Measurements from ENCODE around the gene FDXR. TPM values are rescaled to one million over a fixed set of nuclear protein-coding genes. Genes with fewer than 3 reads are reported as not detected.
"Not testable (repeated sequence)": the region's sequence is repeated elsewhere in the genome, so short reads cannot be mapped to it uniquely, and the experiment has no call there.

FDXR gene
- 99.8 and 108 TPM in 2 replicates for total RNA-seq (2014; rRNA removed; shearing (Covaris generic); ENCODE audit: low replicate concordance)

- DNase-seq (ENCODE audit: low read depth): no peak
- in situ Hi-C loops (cut with HindIII; ENCODE audit: low pct_unique_long_range_greater_than_20kb, low sequenced_read_pairs): no loop called here
Observed at GRCh38 chr17:74872313-74873036, at the start of gene FDXR. Gene FDXR, minus strand, starts transcription at chr17:74872994. Its CDS starts 50 bp downstream, at chr17:74872944.

GRCh38 chr17:74922172-74922571 lies 49.4 kb upstream of the FDXR start:
- in situ Hi-C loops (cut with HindIII; ENCODE audit: low pct_unique_long_range_greater_than_20kb, low sequenced_read_pairs): no loop called here
- DNase-seq (ENCODE audit: low read depth): no peak

- no peak for DNase-seq (ENCODE audit: low read depth)
- in situ Hi-C loops (cut with HindIII; ENCODE audit: low pct_unique_long_range_greater_than_20kb, low sequenced_read_pairs): no loop called here
Observed at GRCh38 chr17:74921769-74922168, 49.0 kb upstream of the FDXR start.

- in situ Hi-C loops (cut with HindIII; ENCODE audit: low pct_unique_long_range_greater_than_20kb, low sequenced_read_pairs): no loop called here
- DNase-seq (ENCODE audit: low read depth): no peak
Observed at GRCh38 chr17:74921026-74921681, 48.4 kb upstream of the FDXR start.

GRCh38 chr17:74920642-74921025 lies 47.8 kb upstream of the FDXR start:
- in situ Hi-C loops (cut with HindIII; ENCODE audit: low pct_unique_long_range_greater_than_20kb, low sequenced_read_pairs): no loop called here
- no peak for DNase-seq (ENCODE audit: low read depth)

- no peak for DNase-seq (ENCODE audit: low read depth)
- in situ Hi-C loops (cut with HindIII; ENCODE audit: low pct_unique_long_range_greater_than_20kb, low sequenced_read_pairs): no loop called here
Observed at GRCh38 chr17:74920306-74920620, 47.5 kb upstream of the FDXR start.

- DNase-seq (ENCODE audit: low read depth): no peak
- in situ Hi-C loops (cut with HindIII; ENCODE audit: low pct_unique_long_range_greater_than_20kb, low sequenced_read_pairs): no loop called here
Observed at GRCh38 chr17:74919440-74920305, 46.9 kb upstream of the FDXR start.

GRCh38 chr17:74918906-74919305 lies 46.1 kb upstream of the FDXR start:
- no peak for DNase-seq (ENCODE audit: low read depth)
- in situ Hi-C loops (cut with HindIII; ENCODE audit: low pct_unique_long_range_greater_than_20kb, low sequenced_read_pairs): no loop called here

GRCh38 chr17:74917430-74917829 lies 44.6 kb upstream of the FDXR start:
- no peak for DNase-seq (ENCODE audit: low read depth)
- in situ Hi-C loops (cut with HindIII; ENCODE audit: low pct_unique_long_range_greater_than_20kb, low sequenced_read_pairs): no loop called here

- no peak for DNase-seq (ENCODE audit: low read depth)
- in situ Hi-C loops (cut with HindIII; ENCODE audit: low pct_unique_long_range_greater_than_20kb, low sequenced_read_pairs): no loop called here
Observed at GRCh38 chr17:74916851-74917199, 44.0 kb upstream of the FDXR start.

- in situ Hi-C loops (cut with HindIII; ENCODE audit: low pct_unique_long_range_greater_than_20kb, low sequenced_read_pairs): no loop called here
- DNase-seq (ENCODE audit: low read depth): no peak
Observed at GRCh38 chr17:74916136-74916850, 43.5 kb upstream of the FDXR start.

- DNase-seq (ENCODE audit: low read depth); in situ Hi-C loops (cut with HindIII; ENCODE audit: low pct_unique_long_range_greater_than_20kb, low sequenced_read_pairs): not testable (repeated sequence)
Observed at GRCh38 chr17:74911423-74911822, 38.6 kb upstream of the FDXR start.

- DNase-seq (ENCODE audit: low read depth); in situ Hi-C loops (cut with HindIII; ENCODE audit: low pct_unique_long_range_greater_than_20kb, low sequenced_read_pairs): not testable (repeated sequence)
Observed at GRCh38 chr17:74909097-74909496, 36.3 kb upstream of the FDXR start.

GRCh38 chr17:74907012-74907411 lies 34.2 kb upstream of the FDXR start:
- DNase-seq (ENCODE audit: low read depth): no peak
- in situ Hi-C loops (cut with HindIII; ENCODE audit: low pct_unique_long_range_greater_than_20kb, low sequenced_read_pairs): no loop called here

- DNase-seq (ENCODE audit: low read depth): peak; percentile 22
- in situ Hi-C loops (cut with HindIII; ENCODE audit: low pct_unique_long_range_greater_than_20kb, low sequenced_read_pairs): not testable (repeated sequence)
Observed at GRCh38 chr17:74906214-74906793, 33.5 kb upstream of the FDXR start.

GRCh38 chr17:74904687-74905409 lies 32.1 kb upstream of the FDXR start:
- DNase-seq (ENCODE audit: low read depth): no peak
- in situ Hi-C loops (cut with HindIII; ENCODE audit: low pct_unique_long_range_greater_than_20kb, low sequenced_read_pairs): no loop called here

- in situ Hi-C loops (cut with HindIII; ENCODE audit: low pct_unique_long_range_greater_than_20kb, low sequenced_read_pairs): no loop called here
- no peak for DNase-seq (ENCODE audit: low read depth)
Observed at GRCh38 chr17:74903671-74904070, 30.9 kb upstream of the FDXR start.

GRCh38 chr17:74903034-74903433 lies 30.2 kb upstream of the FDXR start:
- in situ Hi-C loops (cut with HindIII; ENCODE audit: low pct_unique_long_range_greater_than_20kb, low sequenced_read_pairs): no loop called here

More at GRCh38 chr17:74903034-74903433, 30.2 kb upstream of the FDXR start:
- DNase-seq (ENCODE audit: low read depth): no peak

Measured in Caki2 (cell line).